ENCODE data around the gene PACS1. TPM values are rescaled to one million over a fixed set of nuclear protein-coding genes. Genes with fewer than 3 reads are reported as not detected.

PACS1 gene
- total and polyA plus RNA-seq, 2 donors (not counting 1 experiment from before 2014, with no cell fraction given) = 131 to 303 TPM

- peak overlapping the region; percentile 99 for H3K27ac Mint-ChIP-seq
- ChIA-PET POLR2A (interaction anchor here (0.5 to 3.1 kb wide), 11 partner anchors 8 to 1085 kb away, joined by 3 to 12 read pairs (median 4); partner anchors contain the start of gene SF3B2), CTCF (interaction anchor here (0.9 to 7.4 kb wide), 27 partner anchors 10 to 195 kb away, joined by 3 to 98 read pairs (median 5); partner anchors contain the start of gene SF3B2)
- Histone ChIP-seq H3K27ac (ENCODE audit: low read length in 2 of 2) (peak overlapping the region; percentile 69 to 76), H3K4me3 (ENCODE audit: control extremely low read depth in 1 of 5, extremely low read depth in 1 of 5, insufficient read depth in 1 of 5, low read depth in 2 of 5, low read length in 4 of 5) (peak overlapping the region in 4 of 5 experiments; percentile 47 to 92 (median 67)), H3K9me3 (ENCODE audit: control extremely low read depth in 1 of 3, control insufficient read depth in 2 of 3, insufficient read depth in 1 of 3, low read length in 2 of 3) (no peaks in the 10 kb centered on the region), H3K4me1 (ENCODE audit: control insufficient read depth in 2 of 2, insufficient read depth in 2 of 2, low read length in 2 of 2) (peaks cover 46 to 51% of the 10 kb centered on the region in 2 donors), H2AFZ (ENCODE audit: insufficient read depth, low read depth, low read length, poor library complexity, severe bottlenecking) (peak overlapping the region; percentile 78), H3K36me3 (replicated peaks in 1 of 2; ENCODE audit: control extremely low read depth in 1 of 2, control insufficient read depth in 1 of 2, extremely low read depth in 1 of 2, insufficient read depth in 2 of 2, low read length in 1 of 2) (peaks cover 0 to 58% of the 10 kb centered on the region in 2 experiments), H3K4me2 (replicated peaks; ENCODE audit: low read depth, low read length, poor library complexity, severe bottlenecking) (peak overlapping the region; percentile 91), H3K27me3 (replicated peaks in 1 of 4; ENCODE audit: control extremely low read depth in 1 of 4, control insufficient read depth in 3 of 4, insufficient read depth in 4 of 4, low read length in 3 of 4) (no peaks in the 10 kb centered on the region), H3K9ac (ENCODE audit: low read length) (peak overlapping the region; percentile 73), H4K20me1 (ENCODE audit: control insufficient read depth, insufficient read depth, low read length, poor library complexity, severe bottlenecking) (peaks cover 39% of the 10 kb centered on the region), H3K79me2 (ENCODE audit: control insufficient read depth, insufficient read depth, low read length) (peaks cover 42% of the 10 kb centered on the region)
- no peaks in the 10 kb centered on the region for H3K27me3 Mint-ChIP-seq
- DNase-seq (peak; percentile 79), ATAC-seq (ENCODE audit: low read depth) (peak; percentile 37)
- peak overlapping the region; percentile 94 for H3K4me3 Mint-ChIP-seq
- H3K4me1 Mint-ChIP-seq = peaks cover 60% of the 10 kb centered on the region
- no peaks in the 10 kb centered on the region for H3K9me3 Mint-ChIP-seq (ENCODE audit: insufficient read depth)
- intact Hi-C loops (cut with micrococcal nuclease) = loop anchor here (1.0 to 2.0 kb wide), 3 partner anchors 43 to 65 kb away; no protein-coding TSS in a partner anchor
- 25% methylated on average over 13 of the region's 14 CpGs for WGBS (ENCODE audit: insufficient coverage)
- TF ChIP-seq EZH2 (IDR thresholded peaks at IDR 0.05; ENCODE audit: borderline replicate concordance, insufficient read depth, low read depth, low read length, poor library complexity, severe bottlenecking) (no peak), CTCF (IDR thresholded peaks at IDR 0.05) (no peak)
Observed at GRCh38 chr11:66068923-66069714, 953 bp upstream of the PACS1 start.
